Activated T-helper 2 cell treated with anti-CD3 and anti-CD28 coated beads, Interferon-gamma antibody, Interleukin-2, Interleukin-4, amounts not matched to agents 10 μg/mL and 5 μg/mL and 100 μg/mL, durations not matched to agents 14 hours and 24 hours and 36 hours (primary cell): ENCODE results near the gene KLHL40. TPM values are rescaled to one million over a fixed set of nuclear protein-coding genes. Genes with fewer than 3 reads are reported as not detected.

ENCODE experiments used
- DNase-seq: peaks from one replicate; pipeline ENCODE4 v3.0.0; 2021; ENCODE audit warnings: low spot score
- H3K27ac Mint-ChIP-seq: one replicate; pipeline ENCODE4 v1.8.0; 2021; ENCODE audit warnings: mixed read lengths
- H3K27me3 Mint-ChIP-seq: one replicate; pipeline ENCODE4 v1.8.0; 2021; ENCODE audit warnings: low read depth, mixed read lengths
- H3K36me3 Mint-ChIP-seq: one replicate; pipeline ENCODE4 v1.8.0; 2021; ENCODE audit warnings: low read depth, mixed read lengths
- H3K4me1 Mint-ChIP-seq: one replicate; pipeline ENCODE4 v1.8.0; 2021; ENCODE audit warnings: low read depth, mixed read lengths
- H3K4me3 Mint-ChIP-seq: one replicate; pipeline ENCODE4 v1.8.0; 2021; ENCODE audit warnings: low read depth, mild to moderate bottlenecking, moderate library complexity, mixed read lengths
- H3K9me3 Mint-ChIP-seq: one replicate; pipeline ENCODE4 v1.8.0; 2021; ENCODE audit warnings: mixed read lengths
- intact Hi-C: fragments of 100-400 bp; cut with micrococcal nuclease; formaldehyde crosslinking; loops from one replicate; pipeline ENCODE4 v1.15.1; 2023
- total RNA-seq: library from RNA; stranded (reverse); gene quantifications from 2 replicates; pipeline ENCODE4 v1.2.3, GENCODE V29; 2022

Gene KLHL40
- total RNA-seq, 1 donor from 2014 or later, result not detected

DNA sequence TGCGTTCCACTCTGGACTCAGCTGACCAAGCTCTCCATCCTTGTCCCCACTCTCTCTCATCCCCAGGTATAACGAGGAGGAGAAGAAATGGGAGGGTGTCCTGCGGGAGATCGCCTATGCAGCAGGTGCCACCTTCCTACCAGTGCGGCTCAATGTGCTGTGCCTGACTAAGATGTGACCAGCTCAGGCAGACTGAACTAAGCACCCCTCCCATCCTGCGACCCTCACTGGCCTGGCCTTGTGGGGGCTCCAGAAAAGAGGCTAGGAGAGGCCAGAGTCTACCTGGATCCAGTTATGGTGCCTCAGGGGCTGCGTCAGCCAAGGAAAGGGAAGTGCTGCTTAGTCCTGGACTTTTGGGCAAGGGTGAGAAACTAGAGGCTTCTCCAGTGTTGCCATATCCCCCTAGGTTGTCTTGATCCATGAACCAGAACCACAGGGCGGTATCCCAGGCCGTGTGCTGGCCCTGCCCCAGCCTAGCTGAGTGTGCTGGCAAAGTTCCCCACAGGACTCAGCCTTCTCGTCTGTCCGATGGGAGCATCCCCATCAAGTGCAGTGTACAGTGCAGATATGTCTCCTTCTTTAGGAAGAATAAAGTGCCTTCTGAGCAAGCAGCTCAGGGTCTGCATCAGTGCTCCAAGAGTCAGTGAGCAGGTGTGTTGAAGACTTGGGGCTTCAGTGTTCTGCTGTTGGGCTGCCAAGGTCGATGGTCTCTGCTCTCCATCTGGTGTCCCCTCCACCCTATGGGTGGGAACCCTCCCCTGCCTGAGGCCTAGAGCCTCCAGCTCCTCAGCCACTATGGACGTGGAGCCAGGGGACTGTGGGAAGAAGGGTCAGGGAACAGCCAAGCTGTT is 6.7 kb downstream of the KLHL40 start:
- H3K4me1 Mint-ChIP-seq, result no peaks in the 10 kb centered on the region
- H3K9me3 Mint-ChIP-seq, result no peaks in the 10 kb centered on the region
- no peak overlapping the region for H3K4me3 Mint-ChIP-seq
- H3K27ac Mint-ChIP-seq, result no peak overlapping the region
- H3K27me3 Mint-ChIP-seq, result peaks cover 5% of the 10 kb centered on the region
- H3K36me3 Mint-ChIP-seq, result no peaks in the 10 kb centered on the region
- DNase-seq, result no peak
- intact Hi-C loops, result no loop called here

GRCh38 chr3:42692667-42693529 is 7.6 kb downstream of the KLHL40 start:
- Mint-ChIP-seq H3K36me3 (no peaks in the 10 kb centered on the region), H3K27me3 (peaks cover 3% of the 10 kb centered on the region), H3K4me1 (no peaks in the 10 kb centered on the region), H3K4me3 (no peak overlapping the region), H3K27ac (no peak overlapping the region), H3K9me3 (no peaks in the 10 kb centered on the region)
- intact Hi-C loops, result no loop called here
- DNase-seq, result no peak

GRCh38 chr3:42693530-42693930 is 8.2 kb downstream of the KLHL40 start:
- Mint-ChIP-seq H3K9me3 (no peaks in the 10 kb centered on the region), H3K36me3 (no peaks in the 10 kb centered on the region), H3K27me3 (peaks cover 3% of the 10 kb centered on the region), H3K4me3 (no peak overlapping the region), H3K4me1 (no peaks in the 10 kb centered on the region), H3K27ac (no peak overlapping the region)
- no peak for DNase-seq
- intact Hi-C loops, result no loop called here

- no peaks in the 10 kb centered on the region for H3K9me3 Mint-ChIP-seq
- intact Hi-C loops, result no loop called here
- H3K27ac Mint-ChIP-seq, result no peak overlapping the region
- no peak for DNase-seq
- no peaks in the 10 kb centered on the region for H3K4me1 Mint-ChIP-seq
- H3K27me3 Mint-ChIP-seq, result peaks cover 3% of the 10 kb centered on the region
- H3K4me3 Mint-ChIP-seq, result no peak overlapping the region
- H3K36me3 Mint-ChIP-seq, result no peaks in the 10 kb centered on the region
Measured at GRCh38 chr3:42694366-42694765, 9.0 kb downstream of the KLHL40 start.

DNA sequence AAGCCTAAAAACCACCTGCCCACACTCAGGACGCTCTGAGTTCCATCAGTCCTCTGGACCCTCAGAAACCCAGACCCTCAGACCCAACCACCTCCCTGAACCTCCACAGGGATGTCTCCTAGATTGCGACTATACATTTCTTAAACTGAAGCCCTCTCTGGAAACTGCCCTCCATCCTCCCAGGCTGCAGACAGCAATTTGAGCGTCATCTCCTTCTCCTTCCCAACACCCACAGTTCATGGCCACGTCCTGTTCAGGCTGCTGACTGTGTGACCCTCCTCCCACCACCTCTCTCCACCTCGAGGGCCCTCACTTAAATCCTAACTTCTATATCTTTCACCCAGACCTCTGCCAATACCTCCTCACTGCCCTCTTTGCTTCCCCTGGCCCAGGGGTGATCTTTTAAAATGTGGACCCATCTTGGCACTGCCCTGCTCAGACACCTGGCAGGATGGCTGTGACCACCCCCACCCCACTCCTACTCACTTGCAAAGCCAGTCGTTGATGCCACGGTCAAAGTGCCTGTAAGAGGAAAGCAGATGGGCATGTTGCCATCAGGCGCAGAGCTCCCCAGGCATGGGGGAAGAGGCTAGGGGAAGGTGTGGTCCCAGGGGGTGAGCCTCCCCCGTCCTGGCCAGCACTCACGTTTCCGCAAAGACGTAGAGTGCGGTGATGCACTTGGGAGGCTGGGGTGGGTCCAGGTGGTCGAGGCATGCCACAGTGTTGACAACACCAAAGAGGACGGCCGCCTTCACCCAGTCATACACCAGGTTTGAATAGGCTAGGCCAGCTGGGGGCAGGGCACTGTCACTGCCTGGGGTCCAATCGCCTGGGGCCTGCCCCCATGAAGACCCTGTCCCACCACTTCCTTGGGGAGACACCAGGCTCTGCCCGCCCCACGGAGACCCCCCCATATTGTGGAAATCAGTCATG is 11.3 kb downstream of the KLHL40 start:
- H3K4me3 Mint-ChIP-seq, result no peak overlapping the region
- intact Hi-C loops, result no loop called here
- no peaks in the 10 kb centered on the region for H3K36me3 Mint-ChIP-seq
- peaks cover 3% of the 10 kb centered on the region for H3K4me1 Mint-ChIP-seq
- H3K27me3 Mint-ChIP-seq, result no peaks in the 10 kb centered on the region
- no peak for DNase-seq
- H3K9me3 Mint-ChIP-seq, result no peaks in the 10 kb centered on the region
- H3K27ac Mint-ChIP-seq, result no peak overlapping the region

GRCh38 chr3:42697289-42698051 is 12.1 kb downstream of the KLHL40 start:
- Mint-ChIP-seq H3K36me3 (no peaks in the 10 kb centered on the region), H3K27me3 (no peaks in the 10 kb centered on the region), H3K4me1 (peaks cover 3% of the 10 kb centered on the region), H3K4me3 (no peak overlapping the region), H3K9me3 (no peaks in the 10 kb centered on the region), H3K27ac (no peak overlapping the region)
- no peak for DNase-seq
- intact Hi-C loops, result no loop called here

GRCh38 chr3:42698216-42698910 is 13.0 kb downstream of the KLHL40 start:
- intact Hi-C loops, result no loop called here
- DNase-seq, result no peak
- Mint-ChIP-seq H3K27ac (no peak overlapping the region), H3K36me3 (no peaks in the 10 kb centered on the region), H3K27me3 (no peaks in the 10 kb centered on the region), H3K4me1 (peaks cover 3% of the 10 kb centered on the region), H3K4me3 (no peak overlapping the region), H3K9me3 (no peaks in the 10 kb centered on the region)

DNA sequence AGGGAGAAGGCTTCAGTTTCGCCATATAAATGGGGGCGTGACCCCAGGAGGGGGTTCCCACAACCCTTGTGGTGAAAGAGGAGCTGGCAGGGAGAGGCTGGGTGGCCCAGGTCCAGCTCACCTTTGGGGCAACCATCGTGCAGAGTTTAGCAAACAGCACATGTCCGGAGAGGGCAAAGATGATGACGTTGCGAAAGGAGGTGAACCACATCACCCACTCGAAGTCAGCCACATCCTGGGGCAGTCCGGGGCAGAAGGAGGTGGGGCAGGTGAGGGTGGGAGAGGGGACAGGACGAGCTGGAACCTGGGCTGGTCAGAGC is 13.5 kb downstream of the KLHL40 start:
- intact Hi-C loops, result no loop called here
- DNase-seq, result no peak
- Mint-ChIP-seq H3K4me1 (peaks cover 3% of the 10 kb centered on the region), H3K27ac (no peak overlapping the region), H3K9me3 (no peaks in the 10 kb centered on the region), H3K27me3 (no peaks in the 10 kb centered on the region), H3K36me3 (no peaks in the 10 kb centered on the region), H3K4me3 (no peak overlapping the region)

GRCh38 chr3:42699511-42699971 is 14.2 kb downstream of the KLHL40 start:
- Mint-ChIP-seq H3K36me3 (no peaks in the 10 kb centered on the region), H3K4me3 (no peak overlapping the region), H3K4me1 (peaks cover 3% of the 10 kb centered on the region), H3K9me3 (no peaks in the 10 kb centered on the region), H3K27ac (no peak overlapping the region), H3K27me3 (no peaks in the 10 kb centered on the region)
- intact Hi-C loops, result no loop called here
- DNase-seq, result no peak

- Mint-ChIP-seq H3K4me3 (no peak overlapping the region), H3K27ac (no peak overlapping the region), H3K36me3 (no peaks in the 10 kb centered on the region), H3K4me1 (peaks cover 3% of the 10 kb centered on the region), H3K27me3 (no peaks in the 10 kb centered on the region), H3K9me3 (no peaks in the 10 kb centered on the region)
- intact Hi-C loops, result no loop called here
- no peak for DNase-seq
Measured at GRCh38 chr3:42700366-42701288, 15.3 kb downstream of the KLHL40 start.
